ENCODE results near the gene SMIM36.
"Not testable (repeated sequence)": the region's sequence is repeated elsewhere in the genome, so short reads cannot be mapped to it uniquely, and the experiment has no call there.

DNA sequence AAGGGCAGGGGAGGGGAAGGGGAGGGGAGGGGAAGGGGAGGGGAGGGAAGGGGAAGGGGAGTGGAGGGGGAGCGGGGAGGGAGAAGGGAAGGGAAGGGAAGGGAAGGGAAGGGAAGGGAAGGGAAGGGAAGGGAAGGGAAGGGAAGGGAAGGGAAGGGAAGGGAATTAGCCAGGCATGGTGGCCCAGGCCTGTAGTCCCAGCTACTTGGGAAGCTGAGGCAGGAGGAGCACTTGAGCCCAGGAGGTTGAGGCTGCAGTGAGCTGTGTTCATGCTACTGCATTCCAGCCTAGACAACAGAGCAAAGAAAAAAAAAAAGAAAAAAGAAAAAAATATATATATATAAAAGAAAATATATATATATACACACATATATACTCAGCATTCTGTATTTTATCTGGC is 79.3 kb downstream of the SMIM36 start:
- TF ChIP-seq POLR2AphosphoS5, CTCF, POLR2A, EP300 (IDR thresholded peaks at IDR 0.05): not testable (repeated sequence)

All from gastroesophageal sphincter (tissue), 3 donors.